Neuronal stem cell (in vitro differentiated cells): Measurements from ENCODE around the gene TRIM17.

Source experiments
- DNase-seq: peaks from one replicate; pipeline ENCODE4 v3.0.0-alpha.2; 2013; ENCODE audit warnings: low spot score
- H2AFZ ChIP-seq: one replicate; pipeline ENCODE4 v1.6.1; 2013; ENCODE audit warnings: mild to moderate bottlenecking, low read length, inconsistent platforms
- H2AK5ac ChIP-seq: 2 replicates; pipeline ENCODE4 v1.6.1; 2013; ENCODE audit warnings: low read depth, mild to moderate bottlenecking, inconsistent platforms, low read length, moderate library complexity, mixed read lengths
- H2BK120ac ChIP-seq: 2 replicates; pipeline ENCODE4 v1.6.1; 2013; ENCODE audit warnings: low read depth, mild to moderate bottlenecking, inconsistent platforms, low read length, moderate library complexity, mixed read lengths
- H2BK12ac ChIP-seq: one replicate; pipeline ENCODE4 v1.6.1; 2013; ENCODE audit warnings: low read length, inconsistent platforms
- H2BK15ac ChIP-seq: 2 replicates; pipeline ENCODE4 v1.6.1; 2013; ENCODE audit warnings: mild to moderate bottlenecking, low read length, inconsistent platforms, mixed read lengths
- H2BK5ac ChIP-seq: one replicate; pipeline ENCODE4 v1.6.1; 2013; ENCODE audit warnings: inconsistent platforms, mild to moderate bottlenecking, low read length, moderate library complexity
- H3K14ac ChIP-seq: one replicate; pipeline ENCODE4 v1.6.1; 2013; ENCODE audit warnings: low read length, inconsistent platforms
- H3K18ac ChIP-seq: 2 replicates; pipeline ENCODE4 v1.6.1; 2013; ENCODE audit warnings: low read length, inconsistent platforms
- H3K23ac ChIP-seq: 2 replicates; pipeline ENCODE4 v1.6.1; 2013; ENCODE audit warnings: low read depth, mild to moderate bottlenecking, mixed read lengths, low read length, inconsistent platforms; ENCODE audit not compliant: poor library complexity
- H3K27ac ChIP-seq: replicated peaks from 3 replicates; pipeline ENCODE4 v1.5.1; 2013; ENCODE audit warnings: low read length, inconsistent platforms
- H3K27me3 ChIP-seq, 3 experiments: 2 replicates each; pipeline ENCODE4 v1.6.1; 2013; ENCODE audit warnings: low read length in 3 of 3, mild to moderate bottlenecking in 2 of 3, inconsistent platforms in 1 of 3, low read depth in 1 of 3, mixed read lengths in 1 of 3, moderate library complexity in 1 of 3; ENCODE audit not compliant: control insufficient read depth in 3 of 3, insufficient read depth in 3 of 3
- H3K36me3 ChIP-seq, 2 donors: replicated peaks in 1 of 2; 2 replicates each; pipeline ENCODE4 v1.6.1; 2013; ENCODE audit warnings: low read length in 2 of 2; ENCODE audit not compliant: control insufficient read depth in 2 of 2, insufficient read depth in 2 of 2
- H3K4ac ChIP-seq: 2 replicates; pipeline ENCODE4 v1.6.1; 2013; ENCODE audit warnings: inconsistent platforms, mild to moderate bottlenecking, low read length, moderate library complexity
- H3K4me1 ChIP-seq, 2 donors: 1 replicate in 1 of 2; 2 replicates in 1 of 2; pipeline ENCODE4 v1.6.1; 2013; ENCODE audit warnings: low read length in 2 of 2, low read depth in 1 of 2; ENCODE audit not compliant: control insufficient read depth in 2 of 2, insufficient read depth in 1 of 2
- H3K4me2 ChIP-seq: one replicate; pipeline ENCODE4 v1.6.1; 2013; ENCODE audit warnings: mild to moderate bottlenecking, low read length, inconsistent platforms; ENCODE audit not compliant: insufficient read depth, poor library complexity, severe bottlenecking
- H3K4me3 ChIP-seq, 2 donors: 2 replicates each; pipeline ENCODE4 v1.5.1; 2013; ENCODE audit warnings: low read length in 2 of 2, mild to moderate bottlenecking in 2 of 2, inconsistent platforms in 1 of 2, moderate library complexity in 1 of 2
- H3K79me1 ChIP-seq: one replicate; pipeline ENCODE4 v1.6.1; 2013; ENCODE audit warnings: low read depth, mild to moderate bottlenecking, inconsistent platforms, low read length, moderate library complexity
- H3K9ac ChIP-seq: one replicate; pipeline ENCODE4 v1.6.1; 2013; ENCODE audit warnings: mild to moderate bottlenecking, low read depth, low read length, inconsistent platforms; ENCODE audit not compliant: poor library complexity
- H3K9me3 ChIP-seq, 2 donors: replicated peaks in 1 of 2; 2 replicates each; pipeline versions ENCODE3 to v1.6.1; 2013; ENCODE audit warnings: low read length in 2 of 2, mild to moderate bottlenecking in 2 of 2, inconsistent platforms in 1 of 2, low read depth in 1 of 2, mixed read lengths in 1 of 2, moderate library complexity in 1 of 2; ENCODE audit not compliant: control insufficient read depth in 2 of 2, insufficient read depth in 1 of 2
- H4K8ac ChIP-seq: one replicate; pipeline ENCODE4 v1.6.1; 2013; ENCODE audit warnings: low read depth, mild to moderate bottlenecking, inconsistent platforms, low read length, moderate library complexity
- H4K91ac ChIP-seq: one replicate; pipeline ENCODE4 v1.6.1; 2013; ENCODE audit warnings: low read length, low read depth, mild to moderate bottlenecking, inconsistent platforms; ENCODE audit not compliant: poor library complexity
- WGBS, 2 donors: extraction: QIAGEN DNeasy Blood & Tissue Kit; methylation state at CpG; one replicate each; pipeline ENCODE4 v1.1.7; 2013; ENCODE audit warnings: missing lambda C conversion rate in 2 of 2, mixed read lengths in 1 of 2; ENCODE audit not compliant: insufficient read length in 2 of 2, insufficient replicate concordance in 1 of 2; ENCODE audit errors: extremely low coverage in 2 of 2; 5-methylcytosine and 5-hydroxymethylcytosine counted together

Gene TRIM17

DNA sequence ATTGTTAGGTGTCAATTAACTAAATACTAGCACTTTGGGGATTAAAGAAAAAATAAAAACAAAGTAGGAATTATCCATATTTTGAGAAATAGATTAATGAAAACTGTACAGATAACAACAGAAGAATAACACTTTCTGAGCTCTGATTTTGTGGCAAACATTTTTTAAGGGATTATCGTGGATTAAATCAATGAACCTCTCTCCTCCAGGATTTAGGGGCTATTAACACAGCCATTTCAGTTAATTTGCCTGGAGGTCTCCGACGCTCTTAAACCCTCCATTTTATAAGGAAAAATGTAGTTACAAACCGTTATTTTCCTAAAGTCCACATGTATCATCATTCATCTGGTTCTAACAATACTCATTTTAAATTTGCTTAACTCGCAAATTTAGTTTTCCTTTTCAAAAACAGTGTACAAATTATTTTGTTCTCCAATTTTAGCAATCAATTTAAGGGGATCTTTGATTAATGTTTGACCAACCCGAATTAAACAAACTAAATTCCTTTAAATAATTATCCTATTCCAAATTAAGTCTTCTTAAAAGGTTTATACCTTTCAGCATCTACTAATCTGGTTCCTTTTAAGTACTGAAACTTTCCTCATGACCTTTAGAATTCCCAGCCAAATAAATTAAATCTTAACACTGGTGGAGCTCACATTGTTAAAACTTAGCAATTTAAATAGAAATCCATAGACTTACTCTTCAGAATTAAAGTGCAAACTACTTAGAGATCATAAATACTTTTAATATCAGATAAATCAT, 39.8 kb upstream of the TRIM17 start:
- Histone ChIP-seq H2BK12ac (no peak overlapping the region), H3K9ac (no peak overlapping the region), H2AK5ac (no peak overlapping the region), H3K4me3 (peak overlapping the region in 1 of 2 donors; percentile 70), H3K14ac (no peak overlapping the region), H3K4me2 (peak overlapping the region; percentile 81), H3K4ac (no peak overlapping the region), H3K27ac (no peak overlapping the region), H3K23ac (no peak overlapping the region), H4K91ac (no peak overlapping the region), H3K4me1 (peaks cover 3 to 11% of the 10 kb centered on the region in 2 donors), H2BK120ac (no peak overlapping the region), H2BK15ac (no peak overlapping the region), H3K9me3 (no peaks in the 10 kb centered on the region), H3K36me3 (peaks cover 0 to 11% of the 10 kb centered on the region in 2 donors), H3K27me3 (peaks cover 0 to 14% (median 0%) of the 10 kb centered on the region in 3 experiments), H3K79me1 (no peaks in the 10 kb centered on the region), H3K18ac (no peak overlapping the region), H2BK5ac (no peak overlapping the region), H4K8ac (no peak overlapping the region), H2AFZ (no peak overlapping the region)
- no peak for DNase-seq
- WGBS, 2 donors: no CpG with 5 or more reads among the region's 6 CpGs

DNA sequence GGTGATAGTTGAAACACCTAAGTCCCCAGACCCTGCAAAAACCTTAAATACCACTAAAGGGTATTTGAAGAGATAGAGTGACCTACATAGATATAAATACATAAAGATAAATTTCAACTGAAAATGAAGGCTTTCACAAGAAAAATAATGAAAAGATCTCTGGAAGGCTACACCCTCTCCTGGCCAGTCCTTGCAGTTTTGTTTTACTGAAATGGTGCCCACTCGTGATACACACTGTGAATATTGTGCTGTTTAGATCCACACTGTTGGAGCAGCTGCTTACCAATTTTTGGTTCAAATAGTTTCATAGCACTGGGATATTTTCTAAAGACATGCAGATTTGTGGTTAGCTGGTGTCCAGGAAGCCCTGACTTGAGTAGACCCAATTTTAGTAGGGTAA, 39.1 kb upstream of the TRIM17 start:
- Histone ChIP-seq H2BK15ac (no peak overlapping the region), H3K4me3 (peak overlapping the region in 1 of 2 donors; percentile 70), H3K36me3 (peaks cover 0 to 11% of the 10 kb centered on the region in 2 donors), H2BK120ac (no peak overlapping the region), H3K79me1 (no peaks in the 10 kb centered on the region), H4K91ac (no peak overlapping the region), H2AK5ac (no peak overlapping the region), H4K8ac (no peak overlapping the region), H3K27me3 (peaks cover 0 to 13% (median 0%) of the 10 kb centered on the region in 3 experiments), H3K4me1 (peaks cover 3 to 5% of the 10 kb centered on the region in 2 donors), H3K14ac (no peak overlapping the region), H3K4me2 (no peak overlapping the region), H2BK12ac (no peak overlapping the region), H3K18ac (no peak overlapping the region), H2AFZ (no peak overlapping the region), H3K23ac (no peak overlapping the region), H3K9me3 (no peaks in the 10 kb centered on the region), H3K9ac (no peak overlapping the region), H3K27ac (no peak overlapping the region), H2BK5ac (no peak overlapping the region), H3K4ac (no peak overlapping the region)
- no CpG with 5 or more reads among the region's 1 CpG for WGBS, 2 donors
- DNase-seq: no peak

DNA sequence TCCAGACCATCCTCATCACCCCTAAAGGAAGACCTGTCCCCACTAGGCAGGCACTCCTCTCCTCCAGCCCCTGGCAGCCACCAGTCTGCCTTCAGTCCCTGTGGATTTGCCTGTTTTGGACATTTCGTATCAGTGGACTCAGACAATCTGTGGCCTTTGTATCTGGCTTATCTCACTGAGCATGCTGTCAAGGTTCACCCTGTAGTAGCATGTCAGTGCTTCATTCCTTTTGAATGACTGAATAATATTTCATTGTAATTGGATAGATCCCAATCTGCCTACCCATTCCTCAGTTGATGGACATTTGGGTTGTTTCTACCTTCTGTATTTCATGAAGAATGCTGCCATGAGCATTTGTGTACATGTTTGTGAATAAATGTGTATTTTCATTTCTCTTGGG, 37.6 kb upstream of the TRIM17 start:
- H2BK5ac ChIP-seq: no peak overlapping the region
- H2AFZ ChIP-seq: no peak overlapping the region
- H2AK5ac ChIP-seq: no peak overlapping the region

DNA sequence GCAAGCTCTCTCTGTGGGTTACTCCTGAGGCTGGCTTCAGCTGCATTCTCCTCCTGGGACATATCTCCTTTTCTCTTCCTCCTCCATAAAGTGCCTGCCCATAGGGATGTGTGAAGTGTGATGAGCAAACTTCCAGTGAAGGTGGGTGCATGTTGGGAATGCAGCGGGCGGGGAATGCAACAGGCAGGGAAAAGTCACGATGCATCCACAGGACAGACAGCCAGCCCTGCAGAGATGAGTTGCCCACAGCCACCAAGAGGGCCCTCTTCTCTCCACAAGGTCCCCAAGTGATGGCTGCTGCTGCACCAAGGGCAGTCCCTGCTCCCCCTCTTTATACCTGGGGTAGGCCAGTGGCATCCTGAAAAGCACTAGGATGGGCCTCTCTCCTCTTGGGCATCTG, 37.0 kb upstream of the TRIM17 start:
- H4K8ac ChIP-seq: no peak overlapping the region
- H3K4ac ChIP-seq: no peak overlapping the region
- H2AK5ac ChIP-seq: no peak overlapping the region
- no peak overlapping the region for H2BK12ac ChIP-seq
- WGBS, 2 donors: no CpG with 5 or more reads among the region's 3 CpGs
- no peak overlapping the region for H3K9ac ChIP-seq
- peaks cover 0 to 5% (median 0%) of the 10 kb centered on the region in 3 experiments for H3K27me3 ChIP-seq
- H3K9me3 ChIP-seq: no peaks in the 10 kb centered on the region
- H2BK15ac ChIP-seq: no peak overlapping the region
- no peak overlapping the region for H3K23ac ChIP-seq
- peaks cover 0 to 11% of the 10 kb centered on the region in 2 donors for H3K36me3 ChIP-seq
- no peak overlapping the region for H2BK120ac ChIP-seq
- no peak overlapping the region for H3K18ac ChIP-seq
- no peak overlapping the region for H2AFZ ChIP-seq
- no peaks in the 10 kb centered on the region for H3K79me1 ChIP-seq
- no peak for DNase-seq
- no peak overlapping the region for H3K27ac ChIP-seq
- no peak overlapping the region for H3K4me3 ChIP-seq
- H3K4me2 ChIP-seq: no peak overlapping the region
- no peak overlapping the region for H2BK5ac ChIP-seq
- H3K4me1 ChIP-seq: peaks cover 0 to 3% of the 10 kb centered on the region in 2 donors
- no peak overlapping the region for H4K91ac ChIP-seq
- H3K14ac ChIP-seq: no peak overlapping the region

More for the DNA sequence above, 37.6 kb upstream of the TRIM17 start:
- DNase-seq: no peak
- H3K9me3 ChIP-seq: no peaks in the 10 kb centered on the region
- WGBS, 2 donors: no CpG with 5 or more reads among the region's 1 CpG
- H3K27ac ChIP-seq: no peak overlapping the region
- H3K36me3 ChIP-seq: peaks cover 0 to 11% of the 10 kb centered on the region in 2 donors
- no peak overlapping the region for H2BK15ac ChIP-seq
- H3K79me1 ChIP-seq: no peaks in the 10 kb centered on the region
- no peak overlapping the region for H3K4me2 ChIP-seq
- no peak overlapping the region for H3K18ac ChIP-seq
- H3K4me1 ChIP-seq: peaks cover 1 to 3% of the 10 kb centered on the region in 2 donors
- no peak overlapping the region for H3K4me3 ChIP-seq
- H3K4ac ChIP-seq: no peak overlapping the region
- H4K8ac ChIP-seq: no peak overlapping the region
- no peak overlapping the region for H4K91ac ChIP-seq
- H3K23ac ChIP-seq: no peak overlapping the region
- H2BK120ac ChIP-seq: no peak overlapping the region
- H3K9ac ChIP-seq: no peak overlapping the region
- H3K27me3 ChIP-seq: peaks cover 0 to 8% (median 0%) of the 10 kb centered on the region in 3 experiments
- no peak overlapping the region for H2BK12ac ChIP-seq
- H3K14ac ChIP-seq: no peak overlapping the region
